Muscle of leg (tissue), 11 donors: Measurements from ENCODE around the gene USP30. TPM values are rescaled to one million over a fixed set of nuclear protein-coding genes. Genes with fewer than 3 reads are reported as not detected.

Source experiments
- DNase-seq: peaks from one replicate; pipeline ENCODE4 v3.0.0; 2013
- H3K27ac ChIP-seq: one replicate; pipeline ENCODE4 v1.5.1; 2013; ENCODE audit warnings: mild to moderate bottlenecking, low read length, control low read depth
- H3K27me3 ChIP-seq: one replicate; pipeline ENCODE4 v1.6.1; 2013; ENCODE audit warnings: low read length; ENCODE audit not compliant: control insufficient read depth, insufficient read depth
- H3K36me3 ChIP-seq: one replicate; pipeline ENCODE4 v1.6.1; 2013; ENCODE audit warnings: low read length; ENCODE audit not compliant: control insufficient read depth, insufficient read depth
- H3K4me1 ChIP-seq: one replicate; pipeline ENCODE4 v1.6.1; 2013; ENCODE audit warnings: low read length; ENCODE audit not compliant: control insufficient read depth, insufficient read depth
- H3K4me3 ChIP-seq: one replicate; pipeline ENCODE4 v1.5.1; 2013; ENCODE audit warnings: low read length, control low read depth
- H3K9me3 ChIP-seq: replicated peaks from 2 replicates; pipeline ENCODE4 v1.6.1; 2013; ENCODE audit warnings: low read depth, low read length; ENCODE audit not compliant: control insufficient read depth
- WGBS: methylation state at CpG from one replicate; pipeline ENCODE4 v1.1.5; 2013; ENCODE audit warnings: missing lambda C conversion rate; ENCODE audit not compliant: insufficient coverage; 5-methylcytosine and 5-hydroxymethylcytosine counted together
- polyA plus RNA-seq, 8 donors: library from polyadenylated mRNA; unstranded; fragments of 120-200 nt; gene quantifications; one replicate each; pipeline versions ENCODE4 v1.2.1 to v1.2.3, GENCODE V29; 2013; ENCODE audit warnings: inconsistent platforms in 1 of 8, low replicate concordance in 1 of 8; ENCODE audit not compliant: insufficient read length in 8 of 8, insufficient read depth in 1 of 8
- total RNA-seq: library from RNA; stranded (reverse); fragments of 120-200 nt; gene quantifications from one replicate; pipeline ENCODE4 v1.2.4, GENCODE V29; 2013

USP30 gene
- total and polyA plus RNA-seq, 9 donors: 10.1 to 14.8 (median 12.5) TPM

- no peak for DNase-seq
- Histone ChIP-seq H3K27ac (no peak overlapping the region), H3K4me1 (peaks cover 22% of the 10 kb centered on the region), H3K27me3 (no peaks in the 10 kb centered on the region), H3K9me3 (no peaks in the 10 kb centered on the region), H3K4me3 (peak overlapping the region; percentile 56), H3K36me3 (peaks cover 25% of the 10 kb centered on the region)
- 18% methylated on average over 11 of the region's 11 CpGs for WGBS
Measured at GRCh38 chr12:109097140-109097434, 44.7 kb downstream of the USP30 start.

- DNase-seq: peak; percentile 98
- H3K4me3 ChIP-seq: peak within 1 kb of the TSS; percentile 90
- H3K36me3 ChIP-seq: peaks cover 28% of the 10 kb centered on the region
- WGBS: under 1% methylated on average over 60 of the region's 71 CpGs
- no peaks in the 10 kb centered on the region for H3K9me3 ChIP-seq
- no peaks in the 10 kb centered on the region for H3K27me3 ChIP-seq
- peaks cover 17% of the 10 kb centered on the region for H3K4me1 ChIP-seq
- H3K27ac ChIP-seq: peak within 1 kb of the TSS; percentile 89
Measured at GRCh38 chr12:109097435-109098182, 45.2 kb downstream of the USP30 start, which contains the start of gene UNG. Gene UNG, plus strand, starts transcription at chr12:109097597. Its CDS starts 83 bp downstream, at chr12:109097680.

- Histone ChIP-seq H3K36me3 (peaks cover 34% of the 10 kb centered on the region), H3K27ac (peak overlapping the region; percentile 89), H3K4me3 (peak overlapping the region; percentile 90), H3K4me1 (peaks cover 12% of the 10 kb centered on the region), H3K9me3 (no peaks in the 10 kb centered on the region), H3K27me3 (no peaks in the 10 kb centered on the region)
- no peak for DNase-seq
- WGBS: under 1% methylated on average over 32 of the region's 32 CpGs
Measured at GRCh38 chr12:109098183-109098604, 45.8 kb downstream of the USP30 start.

- 6% methylated on average over 2 of the region's 8 CpGs for WGBS
- peaks cover 39% of the 10 kb centered on the region for H3K36me3 ChIP-seq
- H3K4me3 ChIP-seq: peak overlapping the region; percentile 90
- H3K4me1 ChIP-seq: peaks cover 9% of the 10 kb centered on the region
- H3K27ac ChIP-seq: peak overlapping the region; percentile 89
- no peaks in the 10 kb centered on the region for H3K27me3 ChIP-seq
- H3K9me3 ChIP-seq: no peaks in the 10 kb centered on the region
- DNase-seq: peak; percentile 36
Measured at GRCh38 chr12:109098651-109099050, 46.3 kb downstream of the USP30 start.

GRCh38 chr12:109099431-109100020 lies 47.1 kb downstream of the USP30 start:
- H3K27ac ChIP-seq: no peak overlapping the region
- H3K9me3 ChIP-seq: no peaks in the 10 kb centered on the region

GRCh38 chr12:109100741-109101140 lies 48.4 kb downstream of the USP30 start:
- peaks cover 59% of the 10 kb centered on the region for H3K36me3 ChIP-seq
- H3K9me3 ChIP-seq: no peaks in the 10 kb centered on the region
- no peak overlapping the region for H3K27ac ChIP-seq
- H3K4me3 ChIP-seq: no peak overlapping the region
- H3K27me3 ChIP-seq: no peaks in the 10 kb centered on the region
- peaks cover 8% of the 10 kb centered on the region for H3K4me1 ChIP-seq
- no peak for DNase-seq
- WGBS: no CpG with 5 or more reads among the region's 4 CpGs

More at GRCh38 chr12:109099431-109100020, 47.1 kb downstream of the USP30 start:
- H3K27me3 ChIP-seq: no peaks in the 10 kb centered on the region
- peaks cover 8% of the 10 kb centered on the region for H3K4me1 ChIP-seq
- H3K4me3 ChIP-seq: no peak overlapping the region
- H3K36me3 ChIP-seq: peaks cover 47% of the 10 kb centered on the region
- DNase-seq: no peak
- 60% methylated on average over 4 of the region's 12 CpGs for WGBS

- Histone ChIP-seq H3K9me3 (no peaks in the 10 kb centered on the region), H3K36me3 (peaks cover 69% of the 10 kb centered on the region), H3K27me3 (no peaks in the 10 kb centered on the region), H3K27ac (no peak overlapping the region), H3K4me3 (no peak overlapping the region), H3K4me1 (peaks cover 4% of the 10 kb centered on the region)
- no peak for DNase-seq
- WGBS: no CpG with 5 or more reads among the region's 3 CpGs
Measured at GRCh38 chr12:109102491-109102890, 50.1 kb downstream of the USP30 start.

- no peak overlapping the region for H3K4me3 ChIP-seq
- H3K4me1 ChIP-seq: peaks cover 2% of the 10 kb centered on the region
- H3K9me3 ChIP-seq: no peaks in the 10 kb centered on the region
- no peak overlapping the region for H3K27ac ChIP-seq
- WGBS: no CpG with 5 or more reads among the region's 5 CpGs
- H3K36me3 ChIP-seq: peaks cover 73% of the 10 kb centered on the region
- no peaks in the 10 kb centered on the region for H3K27me3 ChIP-seq
- no peak for DNase-seq
Measured at GRCh38 chr12:109105176-109105575, 52.8 kb downstream of the USP30 start.

- peak; percentile 41 for DNase-seq
- H3K27me3 ChIP-seq: no peaks in the 10 kb centered on the region
- peaks cover 9% of the 10 kb centered on the region for H3K4me1 ChIP-seq
- 80% methylated on average over 1 of the region's 6 CpGs for WGBS
- peak overlapping the region; percentile 87 for H3K27ac ChIP-seq
- no peaks in the 10 kb centered on the region for H3K9me3 ChIP-seq
- peaks cover 35% of the 10 kb centered on the region for H3K36me3 ChIP-seq
- H3K4me3 ChIP-seq: no peak overlapping the region
Measured at GRCh38 chr12:109109746-109110350, 57.5 kb downstream of the USP30 start.

- H3K27me3 ChIP-seq: no peaks in the 10 kb centered on the region
- 1% methylated on average over 28 of the region's 28 CpGs for WGBS
- peak overlapping the region; percentile 87 for H3K27ac ChIP-seq
- peak; percentile 92 for DNase-seq
- H3K9me3 ChIP-seq: no peaks in the 10 kb centered on the region
- peak overlapping the region; percentile 61 for H3K4me3 ChIP-seq
- H3K36me3 ChIP-seq: peaks cover 23% of the 10 kb centered on the region
- H3K4me1 ChIP-seq: peaks cover 18% of the 10 kb centered on the region
Measured at GRCh38 chr12:109110988-109111495, 58.7 kb downstream of the USP30 start.
